ENCODE results near the gene GBA2. TPM values are rescaled to one million over a fixed set of nuclear protein-coding genes. Genes with fewer than 3 reads are reported as not detected.
A peak's percentile ranks its signal among the peaks of the same experiment; 100 is the strongest.

The GBA2 gene
- total RNA-seq, 4 donors from 2014 or later = 33.7 to 94.7 (median 57.9) TPM

DNA sequence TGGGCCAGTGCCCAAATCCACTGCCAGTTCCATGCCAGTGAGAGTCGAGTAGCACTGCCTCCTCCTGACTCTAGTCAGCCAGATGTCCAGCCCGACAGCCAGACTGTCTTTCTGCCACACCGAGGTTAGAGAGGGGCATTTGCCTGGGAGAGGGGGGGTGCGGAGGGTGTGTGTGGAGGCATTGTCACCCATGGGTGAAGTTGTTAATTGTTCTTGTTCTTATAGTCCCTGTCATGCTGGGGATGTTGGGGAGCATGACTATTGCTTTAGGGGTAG, 1.2 kb upstream of the GBA2 start:
- DNase-seq (ENCODE audit: low spot score) (no peak), ATAC-seq (ENCODE audit: low FRiP score) (no peak)
- TF ChIP-seq, protein P1, sequence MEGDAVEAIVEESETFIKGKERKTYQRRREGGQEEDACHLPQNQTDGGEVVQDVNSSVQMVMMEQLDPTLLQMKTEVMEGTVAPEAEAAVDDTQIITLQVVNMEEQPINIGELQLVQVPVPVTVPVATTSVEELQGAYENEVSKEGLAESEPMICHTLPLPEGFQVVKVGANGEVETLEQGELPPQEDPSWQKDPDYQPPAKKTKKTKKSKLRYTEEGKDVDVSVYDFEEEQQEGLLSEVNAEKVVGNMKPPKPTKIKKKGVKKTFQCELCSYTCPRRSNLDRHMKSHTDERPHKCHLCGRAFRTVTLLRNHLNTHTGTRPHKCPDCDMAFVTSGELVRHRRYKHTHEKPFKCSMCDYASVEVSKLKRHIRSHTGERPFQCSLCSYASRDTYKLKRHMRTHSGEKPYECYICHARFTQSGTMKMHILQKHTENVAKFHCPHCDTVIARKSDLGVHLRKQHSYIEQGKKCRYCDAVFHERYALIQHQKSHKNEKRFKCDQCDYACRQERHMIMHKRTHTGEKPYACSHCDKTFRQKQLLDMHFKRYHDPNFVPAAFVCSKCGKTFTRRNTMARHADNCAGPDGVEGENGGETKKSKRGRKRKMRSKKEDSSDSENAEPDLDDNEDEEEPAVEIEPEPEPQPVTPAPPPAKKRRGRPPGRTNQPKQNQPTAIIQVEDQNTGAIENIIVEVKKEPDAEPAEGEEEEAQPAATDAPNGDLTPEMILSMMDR (IDR thresholded peaks at IDR 0.05) = no peak

DNA sequence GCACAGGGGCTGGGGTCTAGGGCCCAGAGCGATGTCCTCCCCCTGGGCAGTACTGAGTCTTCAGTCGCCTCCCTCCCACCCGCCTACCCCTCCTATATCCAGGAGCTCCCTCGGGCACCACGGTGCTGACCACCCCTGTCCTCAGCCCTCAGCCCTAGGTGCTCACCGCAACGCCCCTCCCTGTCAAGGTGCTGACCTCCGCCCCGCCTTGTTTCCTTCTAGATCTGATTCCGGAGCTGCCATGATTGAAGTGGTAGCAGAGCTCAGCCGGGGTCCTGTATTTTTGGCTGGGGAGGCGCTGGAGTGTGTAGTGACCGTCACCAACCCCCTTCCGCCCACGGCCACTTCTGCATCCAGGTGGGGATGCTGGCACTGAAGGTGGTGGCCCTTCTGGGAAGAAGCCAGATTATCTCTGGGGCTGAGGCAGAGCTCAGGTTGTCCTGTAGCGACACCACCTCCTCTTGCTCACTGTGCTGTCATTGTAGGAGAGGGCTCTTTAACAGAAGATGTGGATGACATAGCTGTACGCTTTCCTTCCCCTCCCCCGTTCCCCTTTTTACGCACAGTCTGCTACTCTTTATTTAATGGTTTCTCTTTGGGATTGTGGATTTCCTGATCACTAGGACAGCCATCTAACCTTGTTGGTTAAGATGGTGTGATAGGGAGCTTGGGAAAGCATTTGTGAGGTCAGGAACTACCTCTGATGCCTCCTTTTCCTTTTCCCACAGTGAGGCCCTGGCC, 657 bp upstream of the GBA2 start:
- TF ChIP-seq, protein P1 (IDR thresholded peaks at IDR 0.05) = no peak
- ATAC-seq (ENCODE audit: low FRiP score) (peak; percentile 45), DNase-seq (ENCODE audit: low spot score) (no peak)

DNA sequence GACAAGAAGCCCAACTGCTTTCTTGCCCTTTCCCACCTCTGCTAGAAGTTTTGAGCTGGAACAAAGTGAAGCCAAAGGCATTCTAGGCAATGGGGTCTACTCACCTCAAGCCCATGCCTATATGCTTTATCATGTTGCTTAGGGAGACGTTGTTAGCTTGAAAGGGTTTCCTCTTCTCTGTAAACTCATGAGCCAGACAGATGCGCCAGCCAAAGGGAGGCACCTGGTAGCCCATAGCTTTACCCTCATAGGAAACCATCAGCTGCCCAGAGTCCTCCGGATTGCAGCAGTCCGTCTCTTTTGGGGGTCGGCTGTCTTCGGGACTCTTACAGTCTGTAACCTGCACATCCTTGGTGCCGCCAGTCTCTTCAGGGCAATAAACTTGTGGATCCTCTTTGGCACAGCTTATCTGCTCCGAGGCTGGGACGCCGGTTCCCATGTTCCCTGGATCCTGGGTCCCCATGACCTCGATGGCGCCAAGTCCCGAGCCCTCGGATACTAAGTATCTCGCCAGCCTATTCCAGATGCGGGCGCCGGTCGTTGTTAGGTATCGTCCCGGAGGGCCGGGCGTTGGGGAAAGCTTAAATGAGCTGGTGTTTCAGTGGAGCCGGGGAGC, 678 bp downstream of the GBA2 start:
- TF ChIP-seq, protein P1 (IDR thresholded peaks at IDR 0.05) = no peak
- DNase-seq (ENCODE audit: low spot score) (no peak), ATAC-seq (ENCODE audit: low FRiP score) (no peak)

DNA sequence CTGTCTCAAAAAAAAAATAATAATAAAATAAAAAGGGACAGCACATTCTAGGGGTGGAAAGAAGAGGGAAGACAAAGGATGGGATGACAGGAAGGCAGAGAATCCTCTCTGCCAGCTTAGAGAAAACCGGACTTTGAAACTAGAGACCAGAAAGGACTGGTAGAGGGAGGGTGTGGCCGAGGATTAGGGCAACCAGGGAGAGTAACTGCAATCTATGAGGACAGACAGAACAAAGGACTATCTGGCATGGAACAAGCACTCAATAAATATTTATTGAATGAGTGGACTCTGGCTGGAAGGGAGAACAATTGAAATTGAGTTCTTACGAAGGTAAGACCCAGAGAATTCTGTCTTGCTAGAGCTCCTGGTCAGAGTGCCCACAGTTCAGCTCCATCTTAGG, 2.4 kb downstream of the GBA2 start:
- ATAC-seq (ENCODE audit: low FRiP score) = no peak
- no peak for DNase-seq (ENCODE audit: low spot score)

DNA sequence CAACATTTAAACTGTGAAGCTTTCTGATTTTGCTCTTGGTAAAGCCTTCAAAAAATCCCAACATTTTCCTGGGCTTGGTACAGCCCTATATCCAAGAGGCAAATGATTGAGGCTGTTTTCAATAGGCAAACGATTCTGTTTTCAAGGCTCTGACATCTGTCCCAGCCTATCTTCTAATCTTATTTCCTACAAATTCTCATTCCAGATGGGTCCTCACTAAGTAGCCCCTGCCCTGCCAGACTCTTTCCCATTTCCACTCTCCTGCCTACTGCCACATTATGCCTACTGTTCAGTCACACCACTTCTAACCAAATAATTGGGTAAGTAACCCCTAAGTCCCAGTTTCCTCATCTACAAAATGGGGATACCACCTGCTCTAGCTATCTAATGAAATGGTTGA, 3.5 kb downstream of the GBA2 start:
- ATAC-seq (ENCODE audit: low FRiP score) (no peak), DNase-seq (ENCODE audit: low spot score) (no peak)
- TF ChIP-seq, protein P1 (IDR thresholded peaks at IDR 0.05) = no peak

More for the DNA sequence above, 2.4 kb downstream of the GBA2 start:
- TF ChIP-seq, protein P1 (IDR thresholded peaks at IDR 0.05) = no peak

DNA sequence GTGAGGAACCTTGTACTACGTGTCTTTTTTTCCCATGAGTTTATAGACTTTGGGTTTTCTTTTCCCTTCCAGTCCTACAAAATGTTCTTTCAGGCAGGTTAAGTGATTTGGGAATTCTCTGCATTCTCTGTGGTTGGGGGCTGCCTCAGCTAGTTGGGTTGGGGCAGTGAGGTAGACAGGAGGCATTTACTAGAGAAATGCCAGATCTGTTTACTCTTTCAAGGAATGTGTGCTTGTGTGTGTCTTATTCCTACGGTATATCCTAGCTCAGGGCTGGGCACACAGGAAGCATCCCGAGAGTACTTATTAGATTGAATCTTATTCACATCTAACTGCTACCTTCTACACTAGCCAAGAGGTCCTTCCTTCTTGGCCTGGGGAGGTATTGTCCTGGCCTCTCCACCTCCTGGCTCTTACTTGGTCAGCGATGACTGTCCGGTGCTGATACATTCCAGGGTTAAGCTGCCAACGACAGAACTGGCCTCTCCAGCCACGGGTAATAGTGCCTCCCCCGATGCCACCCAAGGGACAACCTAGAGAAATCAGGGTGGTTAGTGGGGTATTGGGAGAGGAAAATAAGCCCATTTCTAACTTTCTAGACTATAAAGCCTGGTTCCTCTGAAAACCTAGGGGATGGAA, 5.0 kb downstream of the GBA2 start:
- DNase-seq (ENCODE audit: low spot score) = no peak
- ATAC-seq (ENCODE audit: low FRiP score) = no peak
- TF ChIP-seq, protein P1 (IDR thresholded peaks at IDR 0.05) = no peak

DNA sequence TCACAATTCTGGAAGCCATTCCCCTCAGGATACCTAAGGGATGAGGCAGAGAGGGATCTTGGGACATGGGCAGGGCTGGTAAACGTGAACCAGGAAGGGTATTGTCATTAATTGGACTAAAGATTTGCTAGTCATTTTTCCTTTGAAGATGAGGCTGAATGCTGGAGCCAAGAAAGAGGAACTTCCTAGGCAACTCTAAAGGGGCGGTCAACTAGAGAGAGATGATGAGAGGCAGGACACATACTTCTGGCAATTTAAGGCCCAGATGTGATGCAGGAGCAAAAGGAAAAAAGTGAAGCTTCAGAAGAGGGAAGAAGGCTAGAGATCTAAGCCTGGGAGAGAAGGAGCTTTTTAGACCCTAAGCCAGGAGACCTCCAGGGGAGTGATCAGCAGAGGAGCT, 5.6 kb downstream of the GBA2 start:
- ATAC-seq (ENCODE audit: low FRiP score) (no peak), DNase-seq (ENCODE audit: low spot score) (no peak)
- TF ChIP-seq, protein P1 (IDR thresholded peaks at IDR 0.05) = no peak
